ENCODE data around the gene TSC1. TPM values are rescaled to one million over a fixed set of nuclear protein-coding genes. Genes with fewer than 3 reads are reported as not detected.

The TSC1 gene
- total and polyA plus RNA-seq, 2 donors (not counting 3 experiments of a cell fraction or from before 2014, with no cell fraction given): 43.9 to 51.2 TPM

DNA sequence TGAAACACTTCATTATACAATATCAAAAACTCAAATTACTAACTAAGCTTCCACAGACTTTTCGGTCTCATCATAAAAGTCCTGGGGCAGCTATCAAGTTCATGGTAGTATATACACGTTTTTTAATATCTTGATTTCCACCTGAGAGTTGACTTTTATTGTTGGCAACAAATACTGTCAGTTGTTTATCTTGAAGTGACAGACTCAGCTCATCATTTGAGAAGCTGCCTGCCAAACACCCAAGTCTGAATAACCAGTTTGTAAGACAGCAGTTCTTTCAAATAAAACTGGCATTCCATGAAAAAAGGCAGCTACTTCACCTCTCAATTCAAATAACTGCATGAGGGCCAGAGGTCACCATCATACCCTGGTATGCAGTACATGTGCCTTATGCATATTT, 35.1 kb downstream of the TSC1 start:
- CTCF ChIA-PET: interaction anchor here (0.8 to 1.6 kb wide), 2 partner anchors 11 to 64 kb away, joined by 3 read pairs; no protein-coding TSS in a partner anchor
- dilution Hi-C loops (cut with MboI; ENCODE audit: extremely low pct_ligation_motif_present, low sequenced_read_pairs): no loop called here

More for the DNA sequence above, 35.1 kb downstream of the TSC1 start:
- H3K79me2 ChIP-seq (ENCODE audit: control insufficient read depth, insufficient read depth, low read length): no peaks in the 10 kb centered on the region
- no TSS peak for BruUV-seq (replicated peaks)
- DNase-seq (ENCODE audit: low read depth, low spot score): no peak
- no peaks in the 10 kb centered on the region for H4K20me1 ChIP-seq (replicated peaks; ENCODE audit: control insufficient read depth, extremely low read depth, insufficient read depth, low read length)
- no peak overlapping the region for H3K27ac ChIP-seq (ENCODE audit: insufficient read depth, low read depth, low read length)
- intact Hi-C loops (cut with micrococcal nuclease): no loop called here
- no peak overlapping the region for H3K9ac ChIP-seq (replicated peaks; ENCODE audit: extremely low read depth, insufficient read depth, low read length)
- no peak overlapping the region for H3K4me2 ChIP-seq (ENCODE audit: insufficient read depth, low read length)
- H3K9me3 ChIP-seq (replicated peaks; ENCODE audit: control insufficient read depth, insufficient read depth, low read length): no peaks in the 10 kb centered on the region
- no peaks in the 10 kb centered on the region for H3K4me1 ChIP-seq (ENCODE audit: control insufficient read depth, extremely low read depth, insufficient read depth, low read length)
- no peaks in the 10 kb centered on the region for H3K27me3 ChIP-seq (ENCODE audit: control insufficient read depth in 2 of 2, insufficient read depth in 2 of 2, low read length in 2 of 2)
- no peak overlapping the region for H3K4me3 ChIP-seq (replicated peaks in 1 of 3; ENCODE audit: insufficient read depth in 1 of 3, low read depth in 1 of 3, low read length in 3 of 3)
- no peak for TF ChIP-seq EZH2 (IDR thresholded peaks at IDR 0.05; ENCODE audit: borderline replicate concordance, low read depth, low read length, severe bottlenecking)
- TF ChIP-seq POLR2A (IDR thresholded peaks at IDR 0.05; ENCODE audit: low read depth, low read length): no peak
- no peak for TF ChIP-seq POLR2AphosphoS5 (IDR thresholded peaks at IDR 0.05; ENCODE audit: insufficient read depth, low read depth, low read length)
- no peak for TF ChIP-seq MYC (IDR thresholded peaks at IDR 0.05; ENCODE audit: low read depth, low read length)
- TF ChIP-seq GATA2 (IDR thresholded peaks at IDR 0.05; ENCODE audit: insufficient read depth, insufficient read length, low read depth, low read length): no peak
- no peak for TF ChIP-seq FOS (IDR thresholded peaks at IDR 0.05; ENCODE audit: borderline replicate concordance, insufficient read depth, low read length)
- TF ChIP-seq JUN (IDR thresholded peaks at IDR 0.05; ENCODE audit: borderline replicate concordance, insufficient read depth, insufficient read length, low read depth): no peak
- TF ChIP-seq, protein P1, sequence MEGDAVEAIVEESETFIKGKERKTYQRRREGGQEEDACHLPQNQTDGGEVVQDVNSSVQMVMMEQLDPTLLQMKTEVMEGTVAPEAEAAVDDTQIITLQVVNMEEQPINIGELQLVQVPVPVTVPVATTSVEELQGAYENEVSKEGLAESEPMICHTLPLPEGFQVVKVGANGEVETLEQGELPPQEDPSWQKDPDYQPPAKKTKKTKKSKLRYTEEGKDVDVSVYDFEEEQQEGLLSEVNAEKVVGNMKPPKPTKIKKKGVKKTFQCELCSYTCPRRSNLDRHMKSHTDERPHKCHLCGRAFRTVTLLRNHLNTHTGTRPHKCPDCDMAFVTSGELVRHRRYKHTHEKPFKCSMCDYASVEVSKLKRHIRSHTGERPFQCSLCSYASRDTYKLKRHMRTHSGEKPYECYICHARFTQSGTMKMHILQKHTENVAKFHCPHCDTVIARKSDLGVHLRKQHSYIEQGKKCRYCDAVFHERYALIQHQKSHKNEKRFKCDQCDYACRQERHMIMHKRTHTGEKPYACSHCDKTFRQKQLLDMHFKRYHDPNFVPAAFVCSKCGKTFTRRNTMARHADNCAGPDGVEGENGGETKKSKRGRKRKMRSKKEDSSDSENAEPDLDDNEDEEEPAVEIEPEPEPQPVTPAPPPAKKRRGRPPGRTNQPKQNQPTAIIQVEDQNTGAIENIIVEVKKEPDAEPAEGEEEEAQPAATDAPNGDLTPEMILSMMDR (IDR thresholded peaks at IDR 0.05; ENCODE audit: extremely low read depth in 1 of 2, insufficient read depth in 1 of 2, low read depth in 1 of 2, low read length in 2 of 2): no peak
- TF ChIP-seq, protein P2, sequence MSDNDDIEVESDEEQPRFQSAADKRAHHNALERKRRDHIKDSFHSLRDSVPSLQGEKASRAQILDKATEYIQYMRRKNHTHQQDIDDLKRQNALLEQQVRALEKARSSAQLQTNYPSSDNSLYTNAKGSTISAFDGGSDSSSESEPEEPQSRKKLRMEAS (IDR thresholded peaks at IDR 0.05; ENCODE audit: insufficient read depth, insufficient read length): no peak
- H2AFZ ChIP-seq (ENCODE audit: low read depth, low read length): no peak overlapping the region
- H3K36me3 ChIP-seq (ENCODE audit: control insufficient read depth in 2 of 2, extremely low read depth in 1 of 2, insufficient read depth in 2 of 2, low read length in 2 of 2): peaks cover 18 to 19% of the 10 kb centered on the region in 2 experiments
- POLR2A ChIA-PET: no interaction called here
- no peaks in the 10 kb centered on the region for H3K9me1 ChIP-seq (replicated peaks; ENCODE audit: control insufficient read depth, extremely low read depth, insufficient read depth, low read length)
- FAIRE-seq: no peak
